Measurements from ENCODE around the gene STPG2. TPM values are rescaled to one million over a fixed set of nuclear protein-coding genes. Genes with fewer than 3 reads are reported as not detected.

STPG2 gene
- total and polyA plus RNA-seq, 4 donors = 0.10 to 1.6 (median 0.27) TPM

DNA sequence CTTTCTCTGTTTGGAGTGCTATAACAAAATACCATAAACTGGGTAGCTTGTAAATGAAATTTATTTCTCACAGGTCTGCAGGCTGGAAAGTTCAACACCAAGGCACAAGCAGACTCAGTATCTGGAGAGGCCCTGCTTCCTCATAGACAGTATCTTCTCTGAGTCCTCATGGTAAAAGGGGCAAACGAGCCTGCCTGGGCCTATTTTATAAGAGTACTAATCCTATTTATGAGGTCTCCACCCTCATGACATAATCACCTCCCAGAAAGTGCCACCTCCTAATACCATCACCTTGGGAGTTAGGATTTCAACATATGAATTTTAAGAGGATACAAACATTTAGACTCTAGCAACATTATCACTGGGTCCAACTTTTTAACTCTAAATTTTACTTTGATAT lies 200.3 kb downstream of the STPG2 start:
- TF ChIP-seq, protein P1, sequence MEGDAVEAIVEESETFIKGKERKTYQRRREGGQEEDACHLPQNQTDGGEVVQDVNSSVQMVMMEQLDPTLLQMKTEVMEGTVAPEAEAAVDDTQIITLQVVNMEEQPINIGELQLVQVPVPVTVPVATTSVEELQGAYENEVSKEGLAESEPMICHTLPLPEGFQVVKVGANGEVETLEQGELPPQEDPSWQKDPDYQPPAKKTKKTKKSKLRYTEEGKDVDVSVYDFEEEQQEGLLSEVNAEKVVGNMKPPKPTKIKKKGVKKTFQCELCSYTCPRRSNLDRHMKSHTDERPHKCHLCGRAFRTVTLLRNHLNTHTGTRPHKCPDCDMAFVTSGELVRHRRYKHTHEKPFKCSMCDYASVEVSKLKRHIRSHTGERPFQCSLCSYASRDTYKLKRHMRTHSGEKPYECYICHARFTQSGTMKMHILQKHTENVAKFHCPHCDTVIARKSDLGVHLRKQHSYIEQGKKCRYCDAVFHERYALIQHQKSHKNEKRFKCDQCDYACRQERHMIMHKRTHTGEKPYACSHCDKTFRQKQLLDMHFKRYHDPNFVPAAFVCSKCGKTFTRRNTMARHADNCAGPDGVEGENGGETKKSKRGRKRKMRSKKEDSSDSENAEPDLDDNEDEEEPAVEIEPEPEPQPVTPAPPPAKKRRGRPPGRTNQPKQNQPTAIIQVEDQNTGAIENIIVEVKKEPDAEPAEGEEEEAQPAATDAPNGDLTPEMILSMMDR (IDR thresholded peaks at IDR 0.05; ENCODE audit: control extremely low read depth, extremely low read depth) = no peak
- H3K36me3 ChIP-seq (ENCODE audit: control insufficient read depth in 4 of 4, insufficient read depth in 4 of 4, low read length in 4 of 4) = no peaks in the 10 kb centered on the region
- no peaks in the 10 kb centered on the region for H3K27me3 ChIP-seq (ENCODE audit: control insufficient read depth in 3 of 3, insufficient read depth in 3 of 3, low read length in 2 of 3)
- no peak overlapping the region for H3K4me3 ChIP-seq
- WGBS, 2 donors = 68 to 69% methylated on average over 1 of the region's 1 CpG
- no peak for ATAC-seq (ENCODE audit: insufficient read depth, low FRiP score)
- no peak overlapping the region for H3K9ac ChIP-seq (ENCODE audit: insufficient read depth in 1 of 2, low read length in 2 of 2)
- DNase-seq = no peak
- no peaks in the 10 kb centered on the region for H3K4me1 ChIP-seq (ENCODE audit: control insufficient read depth in 5 of 5, insufficient read depth in 5 of 5, low read length in 5 of 5)
- H3K27ac ChIP-seq (ENCODE audit: low read depth in 1 of 2, low read length in 1 of 2) = no peak overlapping the region
- H3K9me3 ChIP-seq (ENCODE audit: control insufficient read depth in 4 of 4, insufficient read depth in 3 of 4, low read length in 3 of 4) = peaks cover 0 to 13% (median 7%) of the 10 kb centered on the region in 4 donors

DNA sequence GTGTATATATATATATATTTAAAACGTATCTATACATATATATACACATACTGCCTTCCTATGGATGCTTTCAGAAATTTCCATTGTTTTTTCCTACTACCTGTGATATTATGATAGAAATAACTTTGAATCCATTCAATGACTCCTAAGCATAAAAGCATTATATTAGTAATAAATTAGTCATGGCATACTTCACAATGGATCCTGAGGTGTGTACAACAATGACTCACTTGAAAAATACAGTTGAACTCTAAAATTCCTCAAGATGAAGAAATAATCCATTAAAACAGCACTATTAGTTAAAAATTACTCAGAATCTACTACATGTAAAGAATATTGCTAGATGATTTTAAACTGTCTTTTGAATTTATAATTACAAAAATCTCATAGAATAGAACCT lies 201.1 kb downstream of the STPG2 start:
- no peaks in the 10 kb centered on the region for H3K4me1 ChIP-seq (ENCODE audit: control insufficient read depth in 5 of 5, insufficient read depth in 5 of 5, low read length in 5 of 5)
- peaks cover 0 to 13% (median 9%) of the 10 kb centered on the region in 4 donors for H3K9me3 ChIP-seq (ENCODE audit: control insufficient read depth in 4 of 4, insufficient read depth in 3 of 4, low read length in 3 of 4)
- H3K27ac ChIP-seq (ENCODE audit: low read depth in 1 of 2, low read length in 1 of 2) = no peak overlapping the region
- no peak overlapping the region for H3K9ac ChIP-seq (ENCODE audit: insufficient read depth in 1 of 2, low read length in 2 of 2)
- no peaks in the 10 kb centered on the region for H3K27me3 ChIP-seq (ENCODE audit: control insufficient read depth in 3 of 3, insufficient read depth in 3 of 3, low read length in 2 of 3)
- 70 to 81% methylated on average over 1 of the region's 1 CpG for WGBS, 2 donors
- TF ChIP-seq, protein P1 (IDR thresholded peaks at IDR 0.05; ENCODE audit: control extremely low read depth, extremely low read depth) = no peak
- H3K36me3 ChIP-seq (ENCODE audit: control insufficient read depth in 4 of 4, insufficient read depth in 4 of 4, low read length in 4 of 4) = no peaks in the 10 kb centered on the region
- DNase-seq = no peak
- no peak for ATAC-seq (ENCODE audit: insufficient read depth, low FRiP score)
- H3K4me3 ChIP-seq = no peak overlapping the region

DNA sequence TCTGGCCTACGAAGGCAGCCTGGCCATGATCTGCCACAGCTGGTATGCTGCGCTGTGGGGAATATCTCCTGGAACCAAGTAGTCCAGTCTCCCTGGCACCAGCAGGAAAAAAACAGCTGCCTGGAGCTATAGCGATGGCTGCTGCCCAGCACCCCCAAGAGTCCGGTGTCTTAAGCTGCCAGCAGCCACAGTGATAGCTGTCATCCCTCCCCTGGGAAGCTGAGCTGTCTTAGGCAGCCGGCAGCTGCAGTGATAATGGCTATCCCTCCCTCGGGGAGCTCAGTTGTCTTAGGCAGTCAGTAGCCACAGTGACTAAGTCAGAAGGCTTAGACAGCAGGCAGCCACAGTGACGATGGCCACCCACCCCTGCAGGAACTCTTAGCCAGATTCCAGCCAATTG lies 205.1 kb downstream of the STPG2 start:
- ATAC-seq (ENCODE audit: insufficient read depth, low FRiP score) (no peak), DNase-seq (no peak)

More for the DNA sequence above, 205.1 kb downstream of the STPG2 start:
- Histone ChIP-seq H3K27me3 (ENCODE audit: control insufficient read depth in 3 of 3, insufficient read depth in 3 of 3, low read length in 2 of 3) (no peaks in the 10 kb centered on the region), H3K4me1 (ENCODE audit: control insufficient read depth in 5 of 5, insufficient read depth in 5 of 5, low read length in 5 of 5) (no peaks in the 10 kb centered on the region), H3K36me3 (ENCODE audit: control insufficient read depth in 4 of 4, insufficient read depth in 4 of 4, low read length in 4 of 4) (no peaks in the 10 kb centered on the region), H3K27ac (ENCODE audit: low read depth in 1 of 2, low read length in 1 of 2) (no peak overlapping the region), H3K4me3 (no peak overlapping the region), H3K9me3 (ENCODE audit: control insufficient read depth in 4 of 4, insufficient read depth in 3 of 4, low read length in 3 of 4) (peaks cover 0 to 13% (median 11%) of the 10 kb centered on the region in 4 donors), H3K9ac (ENCODE audit: insufficient read depth in 1 of 2, low read length in 2 of 2) (no peak overlapping the region)
- 91 to 92% methylated on average over 7 of the region's 7 CpGs for WGBS, 2 donors
- TF ChIP-seq, protein P1 (IDR thresholded peaks at IDR 0.05; ENCODE audit: control extremely low read depth, extremely low read depth) = no peak
